H1 (cell line): ENCODE data around the gene STAMBP. TPM values are rescaled to one million over a fixed set of nuclear protein-coding genes. Genes with fewer than 3 reads are reported as not detected.

Experiments
- CTCF ChIA-PET: fragments of 300-600 bp; sonication (Branson Sonifier 250); formaldehyde crosslinking; loops from one replicate; lab custom pipeline; 2021; ENCODE audit not compliant: partially characterized antibody; lab: Charles Lee
- POLR2A ChIA-PET: fragments of 300-600 bp; sonication (Branson Sonifier 250); formaldehyde crosslinking; loops from one replicate; lab custom pipeline; 2021; ENCODE audit warnings: inconsistent platforms; ENCODE audit not compliant: partially characterized antibody; lab: Charles Lee
- DNase-seq, 2 experiments: peaks; one replicate each; pipeline versions ENCODE4 v3.0.0 to v3.0.0-alpha.2; 2010 to 2022; ENCODE audit warnings: low spot score in 2 of 2, low read depth in 1 of 2, mixed read lengths in 1 of 2
- FAIRE-seq: peaks from 2 replicates; lab custom pipeline; 2011; peaks lifted over from hg19 to GRCh38; lab: Jason Lieb, UNC
- H2AFZ ChIP-seq: 2 replicates; pipeline ENCODE4 v1.8.1; 2012; ENCODE audit warnings: low read length, inconsistent platforms
- H2AK5ac ChIP-seq: 2 replicates; pipeline ENCODE4 v1.6.1; 2013; ENCODE audit warnings: low read depth, low read length
- H2BK120ac ChIP-seq: replicated peaks from 2 replicates; pipeline ENCODE3; 2013; ENCODE audit warnings: low read depth, low read length, inconsistent platforms
- H2BK12ac ChIP-seq: 2 replicates; pipeline ENCODE4 v1.6.1; 2013; ENCODE audit warnings: low read depth, low read length
- H2BK15ac ChIP-seq: 2 replicates; pipeline ENCODE4 v1.6.1; 2013; ENCODE audit warnings: low read length
- H2BK20ac ChIP-seq: 2 replicates; pipeline ENCODE4 v1.6.1; 2013; ENCODE audit warnings: low read length
- H2BK5ac ChIP-seq: 2 replicates; pipeline ENCODE4 v1.6.1; 2013; ENCODE audit warnings: low read depth, low read length
- H3K14ac ChIP-seq: 2 replicates; pipeline ENCODE4 v1.6.1; 2013; ENCODE audit warnings: inconsistent platforms; ENCODE audit not compliant: insufficient read length
- H3K18ac ChIP-seq: 2 replicates; pipeline ENCODE4 v1.6.1; 2013; ENCODE audit warnings: low read length; ENCODE audit errors: extremely low read depth
- H3K23ac ChIP-seq: 2 replicates; pipeline ENCODE4 v1.6.1; 2013; ENCODE audit warnings: inconsistent platforms; ENCODE audit not compliant: insufficient read length
- H3K23me2 ChIP-seq: 2 replicates; pipeline ENCODE4 v1.6.1; 2013; ENCODE audit warnings: low read depth, low read length
- H3K27ac ChIP-seq: 2 replicates; pipeline ENCODE4 v1.6.1; 2011; ENCODE audit warnings: low read depth, low read length, inconsistent platforms
- H3K27me3 ChIP-seq, 4 experiments: replicated peaks in 1 of 4; 1 replicate in 1 of 4; 2 replicates in 3 of 4; pipeline versions ENCODE4 v1.6.1 to v1.8.1; 2011 to 2013; ENCODE audit warnings: low read length in 3 of 4, mild to moderate bottlenecking in 3 of 4, inconsistent platforms in 2 of 4, mixed read lengths in 2 of 4, moderate library complexity in 1 of 4; ENCODE audit not compliant: control insufficient read depth in 3 of 4, insufficient read depth in 3 of 4; ENCODE audit errors: extremely low read depth in 1 of 4
- H3K36me3 ChIP-seq, 4 experiments: 2 replicates each; pipeline versions ENCODE4 v1.6.1 to v1.8.1; 2011 to 2013; ENCODE audit warnings: mild to moderate bottlenecking in 4 of 4, low read length in 3 of 4, moderate library complexity in 2 of 4, control low read depth in 1 of 4, inconsistent platforms in 1 of 4; ENCODE audit not compliant: insufficient read depth in 4 of 4, control insufficient read depth in 2 of 4
- H3K4ac ChIP-seq: replicated peaks from 2 replicates; pipeline ENCODE3; 2013; ENCODE audit warnings: low read length, low read depth, mixed read lengths, inconsistent platforms; ENCODE audit not compliant: insufficient read length
- H3K4me1 ChIP-seq, 4 experiments: replicated peaks in 1 of 4; 1 replicate in 1 of 4; 2 replicates in 3 of 4; pipeline versions ENCODE4 v1.6.1 to v1.8.1; 2011 to 2013; ENCODE audit warnings: low read length in 3 of 4, inconsistent platforms in 2 of 4, mixed read lengths in 1 of 4; ENCODE audit not compliant: insufficient read depth in 4 of 4, control insufficient read depth in 3 of 4
- H3K4me2 ChIP-seq, 2 experiments: 2 replicates each; pipeline versions ENCODE4 v1.6.1 to v1.8.1; 2011 to 2013; ENCODE audit warnings: low read depth in 2 of 2, low read length in 2 of 2, control low read depth in 1 of 2, inconsistent platforms in 1 of 2, mild to moderate bottlenecking in 1 of 2; ENCODE audit not compliant: insufficient read depth in 1 of 2
- H3K4me3 ChIP-seq, 4 experiments: fragments of 200-600, 300-600 bp in 1 of 4; sonication (generic), shearing (Covaris generic), sonication (Bioruptor Twin) in 1 of 4; 2 replicates each; pipeline versions ENCODE4 v1.5.1 to v1.8.1; 2011 to 2016; ENCODE audit warnings: low read length in 4 of 4, low read depth in 3 of 4, control low read depth in 2 of 4, inconsistent platforms in 2 of 4, mild to moderate bottlenecking in 2 of 4, mixed read lengths in 1 of 4, moderate library complexity in 1 of 4; ENCODE audit not compliant: insufficient read depth in 2 of 4; ENCODE audit errors: extremely low read depth in 1 of 4
- H3K56ac ChIP-seq: replicated peaks from 2 replicates; pipeline ENCODE3; 2013; ENCODE audit warnings: low read depth, mild to moderate bottlenecking, mixed read lengths, low read length, inconsistent platforms; ENCODE audit not compliant: insufficient read length
- H3K79me1 ChIP-seq: 2 replicates; pipeline ENCODE4 v1.6.1; 2013; ENCODE audit warnings: low read depth, low read length, control low read depth
- H3K79me2 ChIP-seq, 2 experiments: 2 replicates each; pipeline versions ENCODE4 v1.6.1 to v1.8.1; 2012 to 2013; ENCODE audit warnings: low read length in 2 of 2, mild to moderate bottlenecking in 2 of 2, inconsistent platforms in 1 of 2; ENCODE audit not compliant: insufficient read depth in 2 of 2, control insufficient read depth in 1 of 2
- H3K9ac ChIP-seq, 4 experiments: replicated peaks in 1 of 4; 1 replicate in 1 of 4; 2 replicates in 3 of 4; pipeline versions ENCODE4 v1.6.1 to v1.8.1; 2011 to 2013; ENCODE audit warnings: low read depth in 3 of 4, low read length in 3 of 4, control low read depth in 2 of 4, mild to moderate bottlenecking in 2 of 4, moderate library complexity in 2 of 4, inconsistent platforms in 1 of 4; ENCODE audit errors: extremely low read depth in 1 of 4
- H3K9me3 ChIP-seq, 2 experiments: 2 replicates each; pipeline versions ENCODE4 v1.6.1 to v1.8.1; 2012 to 2013; ENCODE audit warnings: mild to moderate bottlenecking in 2 of 2, moderate library complexity in 2 of 2, control low read depth in 1 of 2, inconsistent platforms in 1 of 2, low read depth in 1 of 2, low read length in 1 of 2, mixed read lengths in 1 of 2; ENCODE audit not compliant: insufficient read depth in 2 of 2
- H4K20me1 ChIP-seq, 2 experiments: replicated peaks in 1 of 2; 2 replicates each; pipeline versions ENCODE3 to v1.8.1; 2011 to 2013; ENCODE audit warnings: inconsistent platforms in 2 of 2, low read length in 2 of 2, mild to moderate bottlenecking in 1 of 2; ENCODE audit not compliant: insufficient read depth in 2 of 2, control insufficient read depth in 1 of 2
- H4K5ac ChIP-seq: 2 replicates; pipeline ENCODE4 v1.6.1; 2013; ENCODE audit warnings: low read length, low read depth, mixed read lengths, inconsistent platforms; ENCODE audit not compliant: insufficient read length
- H4K8ac ChIP-seq: 2 replicates; pipeline ENCODE4 v1.8.0; 2013; ENCODE audit warnings: mild to moderate bottlenecking, moderate library complexity, low read length, inconsistent platforms; ENCODE audit not compliant: insufficient read depth; ENCODE audit errors: extremely low read depth
- H4K91ac ChIP-seq: replicated peaks from 2 replicates; pipeline ENCODE3; 2013; ENCODE audit warnings: low read length, mixed read lengths, inconsistent platforms; ENCODE audit not compliant: insufficient read length
- CTBP2 ChIP-seq: IDR thresholded peaks from 2 replicates; pipeline ENCODE4 v1.7.0; 2011; ENCODE audit warnings: borderline replicate concordance, mild to moderate bottlenecking, moderate library complexity, mixed read lengths, low read length; ENCODE audit not compliant: insufficient read depth, insufficient read length
- EP300 ChIP-seq, 2 experiments: IDR thresholded peaks; 1 replicate in 1 of 2; 2 replicates in 1 of 2; pipeline ENCODE4 v1.6.1; 2011 to 2012; ENCODE audit warnings: low read depth in 2 of 2, low read length in 2 of 2, mild to moderate bottlenecking in 2 of 2, borderline replicate concordance in 1 of 2, inconsistent platforms in 1 of 2, moderate library complexity in 1 of 2
- GABPA ChIP-seq: IDR thresholded peaks from 2 replicates; pipeline ENCODE4 v1.6.1; 2011; ENCODE audit warnings: mild to moderate bottlenecking, low read length, moderate library complexity, borderline replicate concordance; ENCODE audit not compliant: insufficient read depth
- MAFK ChIP-seq: IDR thresholded peaks from 2 replicates; pipeline ENCODE4 v1.6.1; 2012; ENCODE audit warnings: low read depth, mild to moderate bottlenecking, improper control_type of control experiment, low read length
- POLR2A ChIP-seq, 2 experiments: IDR thresholded peaks; 1 replicate in 1 of 2; 2 replicates in 1 of 2; pipeline ENCODE4 v1.6.1; 2011; ENCODE audit warnings: low read depth in 2 of 2, low read length in 2 of 2, mild to moderate bottlenecking in 2 of 2; ENCODE audit errors: control extremely low read depth in 1 of 2
- RBBP5 ChIP-seq: IDR thresholded peaks from 2 replicates; pipeline ENCODE4 v1.7.1; 2012; ENCODE audit warnings: low read depth, mild to moderate bottlenecking, inconsistent platforms, low read length, moderate library complexity, borderline replicate concordance
- SAP30 ChIP-seq: fragments of 300-600 bp; sonication (generic); IDR thresholded peaks from 2 replicates; pipeline ENCODE4 v1.7.1; 2012; ENCODE audit warnings: low read length, moderate library complexity, mild to moderate bottlenecking, inconsistent platforms; ENCODE audit not compliant: insufficient read depth, insufficient replicate concordance
- SIRT6 ChIP-seq: IDR thresholded peaks from one replicate; pipeline ENCODE4 v1.7.1; 2012; ENCODE audit warnings: low read length, inconsistent platforms
- SUZ12 ChIP-seq: fragments of 200-600 bp; sonication (generic); IDR thresholded peaks from 2 replicates; pipeline ENCODE4 v1.6.1; 2012; ENCODE audit warnings: mild to moderate bottlenecking, inconsistent platforms, low read length, moderate library complexity, mixed read lengths
- TAF1 ChIP-seq: IDR thresholded peaks from 2 replicates; pipeline ENCODE4 v1.6.1; 2011; ENCODE audit warnings: mild to moderate bottlenecking, low read depth, low read length
- USF2 ChIP-seq: IDR thresholded peaks from 2 replicates; pipeline ENCODE4 v1.6.1; 2011; ENCODE audit warnings: low read length, improper control_type of control experiment
- WGBS, 2 experiments: shearing (Covaris generic) in 1 of 2; methylation state at CpG; one replicate each; pipeline versions ENCODE4 v1.1.6 to v1.1.7; 2013 to 2015; ENCODE audit warnings: low lambda C conversion rate in 2 of 2, mixed read lengths in 2 of 2, inconsistent platforms in 1 of 2, low coverage in 1 of 2, missing lambda C conversion rate in 1 of 2; ENCODE audit not compliant: insufficient replicate concordance in 2 of 2, insufficient coverage in 1 of 2, insufficient read length in 1 of 2; ENCODE audit errors: extremely low coverage in 1 of 2, missing lambda C conversion rate in 1 of 2; 5-methylcytosine and 5-hydroxymethylcytosine counted together
- polyA plus RNA-seq, 7 experiments: library from polyadenylated mRNA; depleted of rRNA in 3 of 7; stranded (reverse) in 5 of 7; unstranded in 2 of 7; fragments of >200 nt in 5 of 7; fragments of 200-250 nt in 2 of 7; gene quantifications; 1 replicate in 5 of 7; 2 replicates in 1 of 7; 4 replicates in 1 of 7; pipeline versions ENCODE4 v1.2.1 to v1.2.3, GENCODE V29; 2011 to 2013; ENCODE audit warnings: missing spikeins in 2 of 7, mixed read lengths in 2 of 7
- total RNA-seq: library from RNA; stranded (reverse); fragmentation: NEBNext Ultra II Directional; extraction: Animal tissue kit (Norgen Biotek cat#: 25700); gene quantifications from 2 replicates; pipeline ENCODE4 v1.2.1, GENCODE V29; 2021

Gene STAMBP
- total and polyA plus RNA-seq, 2 of the 8 experiments (the other 6 are each of a cell fraction or from before 2014, with no cell fraction given), result 35.8 to 49.7 TPM

- H3K56ac ChIP-seq, result no peak overlapping the region
- no peaks in the 10 kb centered on the region for H3K27me3 ChIP-seq
- no peak overlapping the region for H2BK12ac ChIP-seq
- no peaks in the 10 kb centered on the region for H3K79me2 ChIP-seq
- no peak overlapping the region for H2BK15ac ChIP-seq
- no peaks in the 10 kb centered on the region for H3K36me3 ChIP-seq
- CTCF ChIA-PET, result interaction anchor here (0.6 to 1.3 kb wide), 4 partner anchors 15 to 192 kb away, joined by 3 read pairs; partner anchors contain the start of gene ACTG2
- no peak overlapping the region for H3K4me3 ChIP-seq
- H3K27ac ChIP-seq, result no peak overlapping the region
- no peak overlapping the region for H2BK120ac ChIP-seq
- POLR2A ChIA-PET, result no interaction called here
- no peak overlapping the region for H2BK5ac ChIP-seq
- H3K4me2 ChIP-seq, result no peak overlapping the region
- H3K9me3 ChIP-seq, result no peaks in the 10 kb centered on the region
- no peak overlapping the region for H2BK20ac ChIP-seq
- no peak overlapping the region for H3K23ac ChIP-seq
- no peaks in the 10 kb centered on the region for H3K79me1 ChIP-seq
- H3K9ac ChIP-seq, result no peak overlapping the region
- no peak overlapping the region for H4K91ac ChIP-seq
- FAIRE-seq (no peak), DNase-seq (no peak)
- no peaks in the 10 kb centered on the region for H3K23me2 ChIP-seq
- H2AK5ac ChIP-seq, result no peak overlapping the region
- H3K4ac ChIP-seq, result no peak overlapping the region
- no peak overlapping the region for H3K18ac ChIP-seq
- no peak overlapping the region for H4K8ac ChIP-seq
- no peak overlapping the region for H4K5ac ChIP-seq
- H4K20me1 ChIP-seq, result no peaks in the 10 kb centered on the region
- no peaks in the 10 kb centered on the region for H3K4me1 ChIP-seq
- no peak overlapping the region for H3K14ac ChIP-seq
- WGBS, 2 experiments, result 100% methylated on average over 4 of the region's 4 CpGs; no CpG with 5 or more reads in 1 of the 2 experiments
- no peak overlapping the region for H2AFZ ChIP-seq
- no peak for TF ChIP-seq POLR2A (IDR thresholded peaks at IDR 0.05; ENCODE audit: control extremely low read depth in 1 of 2, low read depth in 2 of 2, low read length in 2 of 2)
- no peak for TF ChIP-seq RBBP5
- TF ChIP-seq EP300 (IDR thresholded peaks at IDR 0.05; ENCODE audit: borderline replicate concordance in 1 of 2, low read depth in 2 of 2, low read length in 2 of 2), result no peak
- TF ChIP-seq SAP30, result no peak
- no peak for TF ChIP-seq MAFK
- no peak for TF ChIP-seq USF2
- no peak for TF ChIP-seq GABPA
- TF ChIP-seq TAF1, result no peak
- no peak for TF ChIP-seq CTBP2
- TF ChIP-seq SIRT6, result no peak
- no peak for TF ChIP-seq SUZ12
Measured at GRCh38 chr2:73914667-73915066, 85.9 kb downstream of the STAMBP start.
